Pancreas (tissue), 10 donors: ENCODE measurements around the gene PRDM12. TPM values are rescaled to one million over a fixed set of nuclear protein-coding genes. Genes with fewer than 3 reads are reported as not detected.

Source experiments
- ATAC-seq, 4 donors: fragments of 200-7000 bp; cut with Tn5 transposase; one replicate each; pipeline versions ENCODE4 v1.8.0 to v1.9.1; 2020; ENCODE audit warnings: mild to moderate bottlenecking in 4 of 4, moderate library complexity in 4 of 4
- DNase-seq, 6 donors: peaks; one replicate each; pipeline ENCODE4 v3.0.0-alpha.2; 2020
- FAIRE-seq: peaks from 2 replicates; lab custom pipeline; 2012; peaks lifted over from hg19 to GRCh38; lab: Jason Lieb, UNC
- H3K27ac ChIP-seq, 4 donors: fragments of 200-600 bp; sonication (generic); 1 replicate in 3 of 4; 2 replicates in 1 of 4; pipeline versions ENCODE4 v1.5.0 to v1.8.0; 2020
- H3K27me3 ChIP-seq, 4 donors: fragments of 200-600 bp; one replicate each; pipeline ENCODE4 v1.8.0; 2021
- H3K36me3 ChIP-seq, 3 donors: fragments of 200-600 bp; sonication (generic) in 1 of 3; one replicate each; pipeline versions ENCODE4 v1.5.0 to v1.8.0; 2020 to 2021
- H3K4me1 ChIP-seq, 3 donors: fragments of 200-600 bp; one replicate each; pipeline ENCODE4 v1.8.0; 2021
- H3K4me3 ChIP-seq, 4 donors: fragments of 200-600 bp; sonication (generic) in 2 of 4; one replicate each; pipeline versions ENCODE4 v1.5.0 to v1.8.0; 2020 to 2021
- H3K9me3 ChIP-seq, 4 donors: fragments of 200-600 bp; one replicate each; pipeline ENCODE4 v1.8.0; 2021
- WGBS, 2 donors: extraction: QIAGEN DNeasy Blood & Tissue Kit; methylation state at CpG; one replicate each; pipeline ENCODE4 v1.1.7; 2013; 5-methylcytosine and 5-hydroxymethylcytosine counted together
- intact Hi-C, 3 donors: fragments of 100-400 bp; cut with DNase I; formaldehyde crosslinking; loops; one replicate each; pipeline versions ENCODE4 v1.11.1 to v1.14.2; 2022
- polyA plus RNA-seq, 2 donors: library from polyadenylated mRNA; stranded (reverse); fragments of 200-250 nt; gene quantifications; one replicate each; pipeline ENCODE4 v1.2.3, GENCODE V29; 2013
- total RNA-seq, 6 donors: library from RNA; stranded (reverse); fragmentation: NEBNext Ultra II Directional in 4 of 6; extraction: Animal tissue kit (Norgen Biotek cat#: 25700) in 4 of 6; gene quantifications; one replicate each; pipeline versions ENCODE4 v1.2.1 to v1.2.4, GENCODE V29; 2021 to 2023
- TF ChIP-seq, protein P1 (sequence below), 4 donors: fragments of 200-600 bp; sonication (generic) in 3 of 4; IDR thresholded peaks; one replicate each; pipeline versions ENCODE4 v1.5.0 to v1.8.0; 2021; ENCODE audit warnings: antibody characterized with exemption in 4 of 4
- donor health status: healthy with polysubstance abuse.
- donor health status: DM: no; HTN: no; CAD: no; lungs with moderate emphysema.
- donor health status: DM: no; HTN: no; CAD: no.
- donor health status: control.
- donor health status: control.
- donor health status: Bipolar disorder and iron deficiency.
- donor health status: DM: yes; HTN: yes; CAD: no.
- donor health status: DM: no; HTN: no; CAD: no.
- donor health status: DM: no; HTN: no; CAD: no.
- donor health status: DM: yes; HTN: yes; CAD: no.

Gene PRDM12
- total and polyA plus RNA-seq, 8 donors = 0.02 to 0.06 (median 0.06) TPM; not detected in 5

- WGBS, 2 donors = 39 to 47% methylated on average over 9 of the region's 9 CpGs
- Histone ChIP-seq H3K27ac (no peak overlapping the region), H3K27me3 (no peaks in the 10 kb centered on the region), H3K4me3 (no peak overlapping the region), H3K9me3 (no peaks in the 10 kb centered on the region), H3K4me1 (no peaks in the 10 kb centered on the region), H3K36me3 (peaks cover 5 to 18% (median 12%) of the 10 kb centered on the region in 3 donors)
- ATAC-seq (peak in 3 of 4 donors; percentile 48 to 65 (median 56)), DNase-seq (peak in 4 of 6 donors; percentile 47 to 76 (median 72)), FAIRE-seq (no peak)
- TF ChIP-seq, protein P1, sequence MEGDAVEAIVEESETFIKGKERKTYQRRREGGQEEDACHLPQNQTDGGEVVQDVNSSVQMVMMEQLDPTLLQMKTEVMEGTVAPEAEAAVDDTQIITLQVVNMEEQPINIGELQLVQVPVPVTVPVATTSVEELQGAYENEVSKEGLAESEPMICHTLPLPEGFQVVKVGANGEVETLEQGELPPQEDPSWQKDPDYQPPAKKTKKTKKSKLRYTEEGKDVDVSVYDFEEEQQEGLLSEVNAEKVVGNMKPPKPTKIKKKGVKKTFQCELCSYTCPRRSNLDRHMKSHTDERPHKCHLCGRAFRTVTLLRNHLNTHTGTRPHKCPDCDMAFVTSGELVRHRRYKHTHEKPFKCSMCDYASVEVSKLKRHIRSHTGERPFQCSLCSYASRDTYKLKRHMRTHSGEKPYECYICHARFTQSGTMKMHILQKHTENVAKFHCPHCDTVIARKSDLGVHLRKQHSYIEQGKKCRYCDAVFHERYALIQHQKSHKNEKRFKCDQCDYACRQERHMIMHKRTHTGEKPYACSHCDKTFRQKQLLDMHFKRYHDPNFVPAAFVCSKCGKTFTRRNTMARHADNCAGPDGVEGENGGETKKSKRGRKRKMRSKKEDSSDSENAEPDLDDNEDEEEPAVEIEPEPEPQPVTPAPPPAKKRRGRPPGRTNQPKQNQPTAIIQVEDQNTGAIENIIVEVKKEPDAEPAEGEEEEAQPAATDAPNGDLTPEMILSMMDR (IDR thresholded peaks at IDR 0.05) = peak; percentile 72 to 79 (median 74)
- intact Hi-C loops = loop anchor here (5.0 to 10.0 kb wide), 3 partner anchors 155 to 337 kb away; no protein-coding TSS in a partner anchor
Observed at GRCh38 chr9:130707225-130707976, 43.0 kb downstream of the PRDM12 start.

- Histone ChIP-seq H3K4me1 (peaks cover 6 to 14% (median 7%) of the 10 kb centered on the region in 3 donors), H3K27ac (no peak overlapping the region), H3K9me3 (no peaks in the 10 kb centered on the region), H3K27me3 (no peaks in the 10 kb centered on the region), H3K36me3 (no peaks in the 10 kb centered on the region), H3K4me3 (no peak overlapping the region)
- WGBS, 2 donors = 76 to 90% methylated on average over 8 of the region's 8 CpGs
- TF ChIP-seq, protein P1 (IDR thresholded peaks at IDR 0.05) = no peak
- FAIRE-seq (no peak), DNase-seq (no peak), ATAC-seq (no peak)
- intact Hi-C loops = loop anchor here in 2 of 3 donors (5.0 to 10.0 kb wide), 2 partner anchors 54 to 231 kb away; no protein-coding TSS in a partner anchor
Observed at GRCh38 chr9:130710822-130711352, 46.5 kb downstream of the PRDM12 start.

GRCh38 chr9:130711469-130711868, 47.1 kb downstream of the PRDM12 start:
- Histone ChIP-seq H3K9me3 (no peaks in the 10 kb centered on the region), H3K4me1 (peaks cover 7 to 19% (median 10%) of the 10 kb centered on the region in 3 donors), H3K4me3 (no peak overlapping the region), H3K27me3 (no peaks in the 10 kb centered on the region), H3K36me3 (no peaks in the 10 kb centered on the region), H3K27ac (no peak overlapping the region)
- WGBS, 2 donors = 68 to 71% methylated on average over 8 of the region's 8 CpGs
- TF ChIP-seq, protein P1 (IDR thresholded peaks at IDR 0.05) = no peak
- FAIRE-seq = no peak
- DNase-seq = no peak
- ATAC-seq = no peak
- intact Hi-C loops = loop anchor here in 2 of 3 donors (5.0 to 10.0 kb wide), 2 partner anchors 53 to 231 kb away; no protein-coding TSS in a partner anchor

GRCh38 chr9:130712564-130713285, 48.3 kb downstream of the PRDM12 start:
- ATAC-seq = peak; percentile 96 to 98 (median 96)
- intact Hi-C loops = loop anchor here in 2 of 3 donors (5.0 to 10.0 kb wide), 2 partner anchors 52 to 230 kb away; no protein-coding TSS in a partner anchor
- TF ChIP-seq, protein P1 (IDR thresholded peaks at IDR 0.05) = no peak
- peak; percentile 66 for FAIRE-seq
- H3K27ac ChIP-seq = peak overlapping the region; percentile 91 to 99 (median 98)
- no peaks in the 10 kb centered on the region for H3K9me3 ChIP-seq
- peaks cover 7 to 22% (median 10%) of the 10 kb centered on the region in 3 donors for H3K4me1 ChIP-seq
- 0 to 1% methylated on average over 44 to 68 of the region's 68 CpGs for WGBS, 2 donors
- peak overlapping the region; percentile 86 to 97 (median 90) for H3K4me3 ChIP-seq
- no peaks in the 10 kb centered on the region for H3K36me3 ChIP-seq
- no peaks in the 10 kb centered on the region for H3K27me3 ChIP-seq
- DNase-seq = peak; percentile 95 to 99 (median 98)
